Measurements from ENCODE around the gene PLN.

The PLN gene

DNA sequence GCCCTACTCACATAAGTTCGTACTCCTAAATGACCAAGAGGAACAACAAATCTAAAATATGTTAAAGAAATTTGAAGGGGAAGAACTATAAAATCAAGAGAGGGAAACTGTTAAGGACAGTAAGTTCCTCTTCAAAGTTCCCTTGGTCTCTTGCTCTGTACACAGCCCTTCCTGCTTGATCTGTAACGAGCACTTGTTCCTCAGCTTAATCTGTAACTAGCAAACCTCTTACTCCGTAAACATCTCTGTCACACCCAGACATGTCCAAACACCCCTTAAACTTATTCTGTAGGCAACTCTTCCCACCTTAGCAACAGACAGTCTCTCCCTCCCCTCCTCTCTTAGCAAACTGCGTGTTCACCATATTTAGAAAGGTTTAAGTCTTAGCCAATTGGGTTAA, 29.9 kb downstream of the PLN start:
- no peak overlapping the region for H3K4me2 ChIP-seq (ENCODE audit: low read length)
- no peaks in the 10 kb centered on the region for H3F3A ChIP-seq (ENCODE audit: control insufficient read depth, insufficient read depth)
- H3K4me1 ChIP-seq (ENCODE audit: control insufficient read depth, low read length), result no peaks in the 10 kb centered on the region
- no peaks in the 10 kb centered on the region for H4K20me1 ChIP-seq (ENCODE audit: control insufficient read depth, insufficient read depth, low read depth, low read length)
- H3K36me3 ChIP-seq (ENCODE audit: control insufficient read depth, low read length), result peaks cover 6% of the 10 kb centered on the region; the same call in 1 of the 2 replicates
- peaks cover 46% of the 10 kb centered on the region for H3K9me3 ChIP-seq (ENCODE audit: control insufficient read depth, insufficient read depth, low read length)
- H3K27me3 ChIP-seq (ENCODE audit: control insufficient read depth, low read length), result no peaks in the 10 kb centered on the region
- no peak overlapping the region for H3K27ac ChIP-seq (ENCODE audit: low read depth, low read length)
- H3K79me2 ChIP-seq (ENCODE audit: control insufficient read depth, low read length), result no peaks in the 10 kb centered on the region
- TF ChIP-seq, protein P1, sequence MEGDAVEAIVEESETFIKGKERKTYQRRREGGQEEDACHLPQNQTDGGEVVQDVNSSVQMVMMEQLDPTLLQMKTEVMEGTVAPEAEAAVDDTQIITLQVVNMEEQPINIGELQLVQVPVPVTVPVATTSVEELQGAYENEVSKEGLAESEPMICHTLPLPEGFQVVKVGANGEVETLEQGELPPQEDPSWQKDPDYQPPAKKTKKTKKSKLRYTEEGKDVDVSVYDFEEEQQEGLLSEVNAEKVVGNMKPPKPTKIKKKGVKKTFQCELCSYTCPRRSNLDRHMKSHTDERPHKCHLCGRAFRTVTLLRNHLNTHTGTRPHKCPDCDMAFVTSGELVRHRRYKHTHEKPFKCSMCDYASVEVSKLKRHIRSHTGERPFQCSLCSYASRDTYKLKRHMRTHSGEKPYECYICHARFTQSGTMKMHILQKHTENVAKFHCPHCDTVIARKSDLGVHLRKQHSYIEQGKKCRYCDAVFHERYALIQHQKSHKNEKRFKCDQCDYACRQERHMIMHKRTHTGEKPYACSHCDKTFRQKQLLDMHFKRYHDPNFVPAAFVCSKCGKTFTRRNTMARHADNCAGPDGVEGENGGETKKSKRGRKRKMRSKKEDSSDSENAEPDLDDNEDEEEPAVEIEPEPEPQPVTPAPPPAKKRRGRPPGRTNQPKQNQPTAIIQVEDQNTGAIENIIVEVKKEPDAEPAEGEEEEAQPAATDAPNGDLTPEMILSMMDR (IDR thresholded peaks at IDR 0.05; ENCODE audit: low read depth, low read length, poor library complexity, severe bottlenecking), result no peak
- TF ChIP-seq EZH2phosphoT487 (IDR thresholded peaks at IDR 0.05; ENCODE audit: borderline replicate concordance, low read length), result no peak
- H3K4me3 ChIP-seq (ENCODE audit: low read length), result no peak overlapping the region
- no peaks in the 10 kb centered on the region for H3K9me2 ChIP-seq (replicated peaks; ENCODE audit: control insufficient read depth, low read length)

- TF ChIP-seq EZH2phosphoT487 (IDR thresholded peaks at IDR 0.05; ENCODE audit: borderline replicate concordance, low read length), result no peak
- TF ChIP-seq, protein P1 (IDR thresholded peaks at IDR 0.05; ENCODE audit: low read depth, low read length, poor library complexity, severe bottlenecking), result no peak
- no peak overlapping the region for H3K4me3 ChIP-seq (ENCODE audit: low read length)
- no peak overlapping the region for H3K4me2 ChIP-seq (ENCODE audit: low read length)
- H3K9me3 ChIP-seq (ENCODE audit: control insufficient read depth, insufficient read depth, low read length), result peaks cover 46% of the 10 kb centered on the region
- no peaks in the 10 kb centered on the region for H3F3A ChIP-seq (ENCODE audit: control insufficient read depth, insufficient read depth)
- H3K27me3 ChIP-seq (ENCODE audit: control insufficient read depth, low read length), result no peaks in the 10 kb centered on the region
- H4K20me1 ChIP-seq (ENCODE audit: control insufficient read depth, insufficient read depth, low read depth, low read length), result no peaks in the 10 kb centered on the region
- no peaks in the 10 kb centered on the region for H3K79me2 ChIP-seq (ENCODE audit: control insufficient read depth, low read length)
- H3K4me1 ChIP-seq (ENCODE audit: control insufficient read depth, low read length), result no peaks in the 10 kb centered on the region
- no peak overlapping the region for H3K27ac ChIP-seq (ENCODE audit: low read depth, low read length)
- H3K36me3 ChIP-seq (ENCODE audit: control insufficient read depth, low read length), result peaks cover 6% of the 10 kb centered on the region; the same call in 1 of the 2 replicates
- no peaks in the 10 kb centered on the region for H3K9me2 ChIP-seq (replicated peaks; ENCODE audit: control insufficient read depth, low read length)
These were observed 30.5 kb downstream of the PLN start for GRCh38 chr6:118578617-118579016.

DNA sequence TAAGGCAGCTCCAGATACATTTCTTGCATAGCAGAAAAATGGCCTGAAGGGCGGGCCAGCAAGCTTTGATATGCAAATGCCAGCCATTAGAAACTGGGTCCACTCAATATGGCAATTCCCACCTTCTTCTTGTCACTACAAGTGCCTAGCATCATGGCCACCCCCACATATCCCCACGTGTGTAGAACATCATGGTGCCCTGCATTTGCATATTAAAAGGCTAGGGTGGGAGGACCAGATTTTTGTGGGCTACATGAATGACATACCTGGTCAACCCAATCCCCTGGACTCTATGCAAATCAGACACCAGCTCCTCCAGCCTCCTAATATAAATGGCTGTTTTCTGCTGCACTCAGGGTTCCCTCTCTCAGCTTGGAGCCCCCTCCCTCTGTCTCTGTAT, 31.7 kb downstream of the PLN start:
- Histone ChIP-seq H3K9me2 (replicated peaks; ENCODE audit: control insufficient read depth, low read length) (no peaks in the 10 kb centered on the region), H3F3A (ENCODE audit: control insufficient read depth, insufficient read depth) (no peaks in the 10 kb centered on the region), H3K4me3 (ENCODE audit: low read length) (no peak overlapping the region), H3K27me3 (ENCODE audit: control insufficient read depth, low read length) (no peaks in the 10 kb centered on the region), H3K9me3 (ENCODE audit: control insufficient read depth, insufficient read depth, low read length) (peaks cover 37% of the 10 kb centered on the region), H3K36me3 (ENCODE audit: control insufficient read depth, low read length) (no peaks in the 10 kb centered on the region; the same call in 1 of the 2 replicates), H3K27ac (ENCODE audit: low read depth, low read length) (no peak overlapping the region), H3K79me2 (ENCODE audit: control insufficient read depth, low read length) (no peaks in the 10 kb centered on the region), H3K4me1 (ENCODE audit: control insufficient read depth, low read length) (no peaks in the 10 kb centered on the region), H4K20me1 (ENCODE audit: control insufficient read depth, insufficient read depth, low read depth, low read length) (no peaks in the 10 kb centered on the region), H3K4me2 (ENCODE audit: low read length) (no peak overlapping the region)
- TF ChIP-seq EZH2phosphoT487 (IDR thresholded peaks at IDR 0.05; ENCODE audit: borderline replicate concordance, low read length), result no peak
- TF ChIP-seq, protein P1 (IDR thresholded peaks at IDR 0.05; ENCODE audit: low read depth, low read length, poor library complexity, severe bottlenecking), result no peak

Measured in DOHH2 (cell line).